ENCODE results near the gene CACNA2D3.

The CACNA2D3 gene

DNA sequence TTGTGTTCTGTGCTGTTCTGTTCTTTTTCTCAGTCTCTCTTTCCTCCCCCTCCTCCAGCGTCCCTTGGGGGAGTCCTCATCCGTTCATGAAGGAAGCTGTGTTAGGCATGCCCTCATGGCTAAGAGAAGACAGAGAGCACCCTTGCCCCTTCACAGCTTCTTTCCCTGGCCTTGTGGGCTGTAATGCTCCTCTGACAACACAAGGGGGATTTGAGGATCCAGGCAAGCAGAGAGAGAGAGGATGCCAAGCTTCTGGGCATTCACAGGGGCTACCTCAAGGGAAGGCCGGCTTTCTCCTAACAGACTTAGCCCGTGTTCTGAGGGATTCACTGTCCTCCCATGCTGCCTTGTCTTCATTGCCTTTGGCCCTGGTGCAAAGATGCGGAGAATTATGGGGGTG, 416.0 kb downstream of the CACNA2D3 start:
- no peak for DNase-seq (ENCODE audit: low read depth)
- TF ChIP-seq, protein P1, sequence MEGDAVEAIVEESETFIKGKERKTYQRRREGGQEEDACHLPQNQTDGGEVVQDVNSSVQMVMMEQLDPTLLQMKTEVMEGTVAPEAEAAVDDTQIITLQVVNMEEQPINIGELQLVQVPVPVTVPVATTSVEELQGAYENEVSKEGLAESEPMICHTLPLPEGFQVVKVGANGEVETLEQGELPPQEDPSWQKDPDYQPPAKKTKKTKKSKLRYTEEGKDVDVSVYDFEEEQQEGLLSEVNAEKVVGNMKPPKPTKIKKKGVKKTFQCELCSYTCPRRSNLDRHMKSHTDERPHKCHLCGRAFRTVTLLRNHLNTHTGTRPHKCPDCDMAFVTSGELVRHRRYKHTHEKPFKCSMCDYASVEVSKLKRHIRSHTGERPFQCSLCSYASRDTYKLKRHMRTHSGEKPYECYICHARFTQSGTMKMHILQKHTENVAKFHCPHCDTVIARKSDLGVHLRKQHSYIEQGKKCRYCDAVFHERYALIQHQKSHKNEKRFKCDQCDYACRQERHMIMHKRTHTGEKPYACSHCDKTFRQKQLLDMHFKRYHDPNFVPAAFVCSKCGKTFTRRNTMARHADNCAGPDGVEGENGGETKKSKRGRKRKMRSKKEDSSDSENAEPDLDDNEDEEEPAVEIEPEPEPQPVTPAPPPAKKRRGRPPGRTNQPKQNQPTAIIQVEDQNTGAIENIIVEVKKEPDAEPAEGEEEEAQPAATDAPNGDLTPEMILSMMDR (IDR thresholded peaks at IDR 0.05; ENCODE audit: insufficient read depth, low read depth, low read length, missing control alignments) = no peak
- no peak overlapping the region for H3K4me3 ChIP-seq (ENCODE audit: low read length)

DNA sequence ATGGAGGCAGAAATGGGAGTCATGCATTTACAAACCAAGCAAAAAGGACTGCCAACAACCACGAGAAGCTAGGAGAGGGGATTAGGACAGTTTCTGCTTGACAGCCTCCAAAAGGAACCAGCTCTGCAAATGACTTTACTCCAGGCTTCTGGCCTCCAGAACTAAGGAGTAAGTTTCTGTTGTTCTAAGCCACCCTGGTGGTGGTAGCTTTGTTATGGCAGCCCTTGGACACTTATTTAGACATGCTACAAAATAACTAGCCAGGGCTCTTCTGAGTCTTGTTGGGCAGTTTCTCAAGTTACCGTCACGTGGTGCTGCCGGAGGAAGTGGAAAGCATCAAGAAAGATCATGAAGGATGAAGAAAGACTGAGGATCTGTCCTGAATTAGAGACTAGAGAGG, 419.0 kb downstream of the CACNA2D3 start:
- TF ChIP-seq, protein P1 (IDR thresholded peaks at IDR 0.05; ENCODE audit: insufficient read depth, low read depth, low read length, missing control alignments) = no peak
- no peak for DNase-seq (ENCODE audit: low read depth)
- no peak overlapping the region for H3K4me3 ChIP-seq (ENCODE audit: low read length)

DNA sequence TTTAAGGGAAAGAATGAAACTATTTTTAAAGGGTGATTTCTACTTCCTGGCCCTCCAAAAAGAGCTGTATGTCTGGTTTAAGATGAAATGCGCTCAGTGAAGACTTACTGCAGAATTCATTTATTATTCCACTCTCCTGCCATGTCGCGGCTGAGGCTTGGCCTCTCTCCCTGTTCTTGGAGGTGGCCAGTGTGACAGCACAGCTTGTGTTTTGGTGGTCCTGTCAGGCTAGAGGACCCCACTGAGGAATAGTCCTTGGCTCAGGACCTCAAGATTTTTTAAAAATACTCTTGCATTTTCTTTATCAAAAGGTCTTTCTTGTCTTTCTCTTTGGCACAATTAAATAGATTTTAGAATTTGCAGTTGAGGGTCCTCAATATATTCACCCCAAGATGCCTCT, 421.1 kb downstream of the CACNA2D3 start:
- H3K4me3 ChIP-seq (ENCODE audit: low read length) = no peak overlapping the region
- TF ChIP-seq, protein P1 (IDR thresholded peaks at IDR 0.05; ENCODE audit: insufficient read depth, low read depth, low read length, missing control alignments) = no peak
- DNase-seq (ENCODE audit: low read depth) = no peak

DNA sequence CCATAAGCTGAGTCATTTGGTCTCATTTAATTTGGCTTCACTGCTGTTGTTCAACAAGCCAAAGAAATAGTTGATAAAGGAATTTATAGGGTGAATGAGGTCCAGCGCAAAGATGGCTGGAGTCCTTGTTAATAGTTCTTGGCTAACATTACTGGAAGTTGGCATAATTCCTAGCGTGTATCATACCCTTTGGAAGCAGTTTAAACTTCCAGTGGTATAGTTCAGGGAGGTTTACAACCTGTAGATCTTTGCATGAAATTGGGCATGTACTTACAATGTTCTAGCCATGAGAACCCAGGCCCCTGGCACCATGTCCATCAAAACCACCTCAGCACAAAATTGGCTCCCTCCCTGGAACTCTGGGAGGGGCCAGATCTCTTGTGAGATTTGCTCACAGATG, 424.7 kb downstream of the CACNA2D3 start:
- DNase-seq (ENCODE audit: low read depth) = no peak
- H3K4me3 ChIP-seq (ENCODE audit: low read length) = no peak overlapping the region
- TF ChIP-seq, protein P1 (IDR thresholded peaks at IDR 0.05; ENCODE audit: insufficient read depth, low read depth, low read length, missing control alignments) = no peak

DNA sequence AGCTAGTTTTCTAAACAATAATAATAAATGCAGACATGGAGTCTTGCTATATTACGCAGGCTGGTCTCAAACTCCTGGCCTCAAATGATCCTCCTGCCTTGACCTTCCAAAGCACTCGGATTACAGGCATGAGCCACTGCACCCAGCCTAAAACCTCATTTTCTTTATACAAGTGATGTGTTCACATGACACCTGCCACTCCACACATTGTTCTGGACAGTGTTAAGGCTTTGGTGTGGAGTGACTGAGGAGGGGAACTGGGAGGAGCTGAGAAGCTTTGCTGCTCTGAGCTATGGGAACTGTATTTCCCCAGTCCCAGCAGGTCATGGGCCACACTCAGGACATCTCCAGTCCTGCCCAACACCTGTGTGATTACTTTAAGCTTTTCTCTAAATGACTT, 425.5 kb downstream of the CACNA2D3 start:
- no peak overlapping the region for H3K4me3 ChIP-seq (ENCODE audit: low read length)
- TF ChIP-seq, protein P1 (IDR thresholded peaks at IDR 0.05; ENCODE audit: insufficient read depth, low read depth, low read length, missing control alignments) = no peak
- no peak for DNase-seq (ENCODE audit: low read depth)

DNA sequence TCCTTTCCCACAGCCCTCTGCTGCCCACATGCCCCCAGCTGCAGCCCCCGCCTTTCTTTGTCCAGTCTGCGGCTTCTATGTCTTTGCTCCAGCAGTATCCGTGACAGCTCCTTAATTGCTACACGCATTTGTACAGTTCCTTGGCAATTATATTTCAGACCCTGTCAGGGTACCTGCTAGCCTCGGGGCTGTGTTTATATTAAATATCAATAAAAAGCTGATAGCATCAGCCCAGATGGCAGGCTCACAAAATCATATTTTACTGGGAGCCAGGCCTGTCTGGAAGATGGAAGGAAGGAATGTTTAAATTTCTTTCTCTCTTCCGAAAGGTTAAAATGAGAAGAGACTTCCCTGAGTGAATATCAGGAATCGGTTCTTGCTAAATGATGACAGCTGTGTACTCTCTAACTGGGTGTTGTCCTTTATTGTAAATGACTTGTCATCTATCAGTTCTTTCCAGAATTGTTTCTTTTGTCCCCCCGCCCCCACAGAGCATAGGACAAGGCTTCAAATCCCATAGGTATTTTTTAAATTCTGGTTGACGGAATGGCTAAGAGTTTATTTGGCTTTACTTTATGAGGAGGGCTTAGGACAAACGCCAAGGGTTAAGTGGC, 427.4 kb downstream of the CACNA2D3 start:
- TF ChIP-seq, protein P1 (IDR thresholded peaks at IDR 0.05; ENCODE audit: insufficient read depth, low read depth, low read length, missing control alignments) = no peak

More for the DNA sequence above, 427.4 kb downstream of the CACNA2D3 start:
- DNase-seq (ENCODE audit: low read depth) = no peak
- no peak overlapping the region for H3K4me3 ChIP-seq (ENCODE audit: low read length)

Measured in epithelial cell of esophagus (primary cell).